Sciatic nerve (tissue), 2 donors: ENCODE results near the gene CLMN. TPM values are rescaled to one million over a fixed set of nuclear protein-coding genes. Genes with fewer than 3 reads are reported as not detected.

ENCODE experiments used
- ATAC-seq: fragments of 200-7000 bp; cut with Tn5 transposase; one replicate; pipeline ENCODE4 v1.9.1; 2020; ENCODE audit warnings: mild to moderate bottlenecking, moderate library complexity
- DNase-seq: peaks from one replicate; pipeline ENCODE4 v3.0.0-alpha.2; 2020; ENCODE audit warnings: low spot score
- intact Hi-C: fragments of 100-400 bp; cut with DNase I; formaldehyde crosslinking; loops from one replicate; pipeline ENCODE4 v1.14.2; 2022
- total RNA-seq: library from RNA; stranded (reverse); fragmentation: NEBNext Ultra II Directional; extraction: Animal tissue kit (Norgen Biotek cat#: 25700); gene quantifications from one replicate; pipeline ENCODE4 v1.2.1, GENCODE V29; 2021
- donor health status: DM: no; HTN: no; CAD: no.
- donor health status: DM: no; HTN: no; CAD: no.

The CLMN gene
- 41.8 TPM for total RNA-seq

GRCh38 chr14:95319312-95320077 lies at the start of gene CLMN:
Gene CLMN (minus strand): TSS chr14:95319908. CDS start chr14:95319792, 116 bp downstream.
- peak; percentile 18 for ATAC-seq
- intact Hi-C loops, result no loop called here
- DNase-seq, result peak; percentile 73

- intact Hi-C loops, result no loop called here
- ATAC-seq, result peak; percentile 32
Observed at GRCh38 chr14:95365401-95365800, 45.7 kb upstream of the CLMN start.

GRCh38 chr14:95364481-95365209 lies 44.9 kb upstream of the CLMN start:
- ATAC-seq (no peak), DNase-seq (no peak)
- intact Hi-C loops, result no loop called here

More at GRCh38 chr14:95365401-95365800, 45.7 kb upstream of the CLMN start:
- no peak for DNase-seq

GRCh38 chr14:95363468-95363954 lies 43.8 kb upstream of the CLMN start:
- ATAC-seq (no peak), DNase-seq (no peak)
- intact Hi-C loops, result no loop called here

- ATAC-seq, result no peak
- no peak for DNase-seq
- intact Hi-C loops, result no loop called here
Observed at GRCh38 chr14:95362138-95362494, 42.4 kb upstream of the CLMN start.

GRCh38 chr14:95361373-95362137 lies 41.8 kb upstream of the CLMN start:
- ATAC-seq (peak; percentile 4), DNase-seq (no peak)
- intact Hi-C loops, result no loop called here

GRCh38 chr14:95360828-95361227 lies 41.1 kb upstream of the CLMN start:
- ATAC-seq, result peak; percentile 3
- intact Hi-C loops, result no loop called here
- DNase-seq, result no peak

- intact Hi-C loops, result no loop called here
- ATAC-seq (peak; percentile 87), DNase-seq (peak; percentile 81)
Observed at GRCh38 chr14:95359994-95360826, 40.5 kb upstream of the CLMN start.

- DNase-seq (no peak), ATAC-seq (no peak)
- intact Hi-C loops, result no loop called here
Observed at GRCh38 chr14:95356245-95356869, 36.6 kb upstream of the CLMN start.

GRCh38 chr14:95355422-95355821 lies 35.7 kb upstream of the CLMN start:
- intact Hi-C loops, result no loop called here
- ATAC-seq (no peak), DNase-seq (no peak)

- no peak for DNase-seq
- intact Hi-C loops, result no loop called here
- ATAC-seq, result no peak
Observed at GRCh38 chr14:95354834-95355233, 35.1 kb upstream of the CLMN start.

GRCh38 chr14:95353664-95354063 lies 34.0 kb upstream of the CLMN start:
- DNase-seq (no peak), ATAC-seq (no peak)
- intact Hi-C loops, result no loop called here

- ATAC-seq (no peak), DNase-seq (no peak)
- intact Hi-C loops, result no loop called here
Observed at GRCh38 chr14:95353007-95353406, 33.3 kb upstream of the CLMN start.

GRCh38 chr14:95352481-95352880 lies 32.8 kb upstream of the CLMN start:
- DNase-seq (no peak), ATAC-seq (no peak)
- intact Hi-C loops, result no loop called here

GRCh38 chr14:95349241-95349640 lies 29.5 kb upstream of the CLMN start:
- no peak for ATAC-seq

GRCh38 chr14:95348395-95349080 lies 28.8 kb upstream of the CLMN start:
- ATAC-seq (no peak), DNase-seq (no peak)
- intact Hi-C loops, result no loop called here

More at GRCh38 chr14:95349241-95349640, 29.5 kb upstream of the CLMN start:
- intact Hi-C loops, result no loop called here
- DNase-seq, result no peak

- no peak for DNase-seq
- intact Hi-C loops, result no loop called here
- ATAC-seq, result no peak
Observed at GRCh38 chr14:95346820-95347219, 27.1 kb upstream of the CLMN start.

GRCh38 chr14:95346266-95346665 lies 26.6 kb upstream of the CLMN start:
- intact Hi-C loops, result no loop called here
- ATAC-seq (no peak), DNase-seq (no peak)
